Hematopoietic multipotent progenitor cell treated with erythropoietin and hydrocortisone succinate and interleukin-3 and kit ligand, for 8 days (in vitro differentiated cells): ENCODE measurements around the gene ATPAF1.
A peak's percentile ranks its signal among the peaks of the same experiment; 100 is the strongest.

Experiments used
- DNase-seq: peaks from one replicate; pipeline ENCODE4 v3.0.0-alpha.2; 2015

ATPAF1 gene

DNA sequence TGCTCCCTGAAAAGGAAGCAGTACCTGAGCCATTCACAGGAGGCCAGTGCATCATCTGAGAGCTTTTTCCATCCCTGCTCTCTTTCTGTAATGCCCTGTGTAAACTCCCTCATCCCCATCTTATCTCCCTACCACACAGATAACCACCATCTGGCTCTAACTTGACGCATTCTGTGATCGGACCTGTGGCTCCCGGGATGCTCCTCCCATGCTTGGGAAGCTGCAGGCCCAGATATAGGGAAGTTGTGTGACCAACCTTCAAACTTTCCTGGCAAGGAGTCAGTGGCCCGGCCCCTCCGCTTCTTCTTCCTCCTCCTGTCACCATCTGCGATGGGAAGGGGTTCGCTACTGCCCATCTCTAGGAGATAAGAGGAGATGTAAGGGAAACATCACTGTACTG lies 85.2 kb downstream of the ATPAF1 start:
- DNase-seq, result peak; percentile 36
